Cardiac fibroblast (primary cell): ENCODE results near the gene HOXA2.

Source experiments
- DNase-seq, 2 donors: peaks; one replicate each; pipeline versions ENCODE4 v3.0.0 to v3.0.0-alpha.2; 2010; ENCODE audit warnings: low read depth in 2 of 2
- H3K4me3 ChIP-seq, 2 donors: replicated peaks in 1 of 2; 1 replicate in 1 of 2; 2 replicates in 1 of 2; pipeline ENCODE4 v1.5.1; 2011; ENCODE audit warnings: low read depth in 2 of 2, low read length in 2 of 2, mild to moderate bottlenecking in 2 of 2, moderate library complexity in 1 of 2
- TF ChIP-seq, protein P1 (sequence below): IDR thresholded peaks from one replicate; pipeline ENCODE4 v1.5.1; 2011; ENCODE audit warnings: low read depth, mild to moderate bottlenecking, low read length, inconsistent platforms

Gene HOXA2

DNA sequence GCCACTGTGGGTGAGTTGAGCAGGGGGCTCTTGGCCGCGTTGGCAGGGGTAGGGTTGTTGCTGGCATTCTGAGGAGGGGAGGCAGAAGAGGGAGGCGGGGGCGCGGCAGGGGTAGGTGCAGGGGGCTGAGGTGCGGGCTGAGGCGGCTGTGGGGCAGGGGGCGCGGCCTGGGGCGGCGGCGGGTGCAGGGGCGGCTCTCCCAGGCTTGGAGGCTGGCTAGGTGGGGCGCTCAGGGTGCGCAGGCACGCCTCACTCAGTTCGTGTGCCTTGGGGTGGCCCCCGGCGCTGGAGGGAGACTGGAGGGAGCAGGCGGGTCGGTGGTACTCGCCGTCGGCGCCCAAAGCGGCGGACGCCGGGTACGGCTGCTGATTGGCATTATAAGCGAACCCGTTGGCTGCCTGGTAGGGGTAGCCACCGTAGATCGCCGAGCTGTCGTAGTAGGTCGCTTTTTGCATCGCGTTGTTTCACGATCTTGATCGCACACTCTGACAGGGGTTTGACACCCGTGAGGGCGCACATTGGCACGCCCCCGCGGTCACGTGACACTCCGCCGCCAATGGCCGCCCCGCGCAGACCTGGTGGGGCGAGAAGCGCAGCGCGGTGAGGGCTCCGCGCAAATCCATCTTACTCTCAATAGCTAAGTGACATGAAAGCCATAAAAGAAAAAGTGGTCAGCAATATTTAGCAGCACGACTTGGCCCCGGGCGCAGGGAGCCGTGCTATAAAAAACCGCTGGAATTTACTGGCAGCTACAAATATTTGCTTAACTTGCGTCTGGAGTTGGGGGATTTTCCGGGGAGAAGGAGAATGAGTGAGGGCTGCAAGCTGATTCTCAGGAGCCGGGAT is 7.9 kb upstream of the HOXA2 start:
- TF ChIP-seq, protein P1, sequence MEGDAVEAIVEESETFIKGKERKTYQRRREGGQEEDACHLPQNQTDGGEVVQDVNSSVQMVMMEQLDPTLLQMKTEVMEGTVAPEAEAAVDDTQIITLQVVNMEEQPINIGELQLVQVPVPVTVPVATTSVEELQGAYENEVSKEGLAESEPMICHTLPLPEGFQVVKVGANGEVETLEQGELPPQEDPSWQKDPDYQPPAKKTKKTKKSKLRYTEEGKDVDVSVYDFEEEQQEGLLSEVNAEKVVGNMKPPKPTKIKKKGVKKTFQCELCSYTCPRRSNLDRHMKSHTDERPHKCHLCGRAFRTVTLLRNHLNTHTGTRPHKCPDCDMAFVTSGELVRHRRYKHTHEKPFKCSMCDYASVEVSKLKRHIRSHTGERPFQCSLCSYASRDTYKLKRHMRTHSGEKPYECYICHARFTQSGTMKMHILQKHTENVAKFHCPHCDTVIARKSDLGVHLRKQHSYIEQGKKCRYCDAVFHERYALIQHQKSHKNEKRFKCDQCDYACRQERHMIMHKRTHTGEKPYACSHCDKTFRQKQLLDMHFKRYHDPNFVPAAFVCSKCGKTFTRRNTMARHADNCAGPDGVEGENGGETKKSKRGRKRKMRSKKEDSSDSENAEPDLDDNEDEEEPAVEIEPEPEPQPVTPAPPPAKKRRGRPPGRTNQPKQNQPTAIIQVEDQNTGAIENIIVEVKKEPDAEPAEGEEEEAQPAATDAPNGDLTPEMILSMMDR = no peak
- DNase-seq = peak in 1 of 2 donors; percentile 64
- no peak overlapping the region for H3K4me3 ChIP-seq

DNA sequence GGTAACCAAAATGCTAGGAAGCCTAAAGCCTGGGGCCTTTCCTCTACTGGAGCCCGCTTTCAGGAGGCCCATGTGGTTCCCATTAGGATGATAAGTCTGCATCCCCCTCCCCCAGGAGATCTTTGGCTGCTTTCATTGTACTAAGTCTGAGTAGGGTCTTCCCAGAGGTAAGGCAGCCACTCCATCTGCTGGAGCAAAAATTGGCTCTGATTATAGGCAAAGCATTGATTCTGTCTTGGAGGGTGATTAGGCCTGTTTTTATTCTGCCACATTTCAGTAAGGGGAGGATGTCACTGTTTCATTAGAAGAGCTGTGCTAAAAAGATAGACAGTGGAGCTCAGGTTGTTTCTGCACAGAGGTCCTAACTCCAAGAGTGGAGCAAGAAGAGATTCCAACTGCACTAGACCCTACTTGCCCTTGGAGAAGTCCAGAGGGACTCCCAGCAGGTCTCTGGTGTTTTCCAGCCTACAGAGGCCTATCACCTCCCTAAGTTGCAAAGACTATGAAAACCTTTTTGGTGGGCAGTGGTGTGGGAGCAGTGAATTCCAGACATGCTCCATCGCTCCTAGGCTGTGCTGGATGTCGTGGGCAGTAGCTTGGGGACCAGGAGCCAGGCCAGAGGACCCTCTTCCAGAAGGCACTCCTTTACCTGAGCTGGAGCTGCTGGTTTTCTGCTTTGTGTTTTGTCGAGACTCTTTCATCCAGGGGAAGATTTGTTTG is 7.1 kb upstream of the HOXA2 start:
- no peak overlapping the region for H3K4me3 ChIP-seq
- no peak for DNase-seq
- TF ChIP-seq, protein P1 = no peak

DNA sequence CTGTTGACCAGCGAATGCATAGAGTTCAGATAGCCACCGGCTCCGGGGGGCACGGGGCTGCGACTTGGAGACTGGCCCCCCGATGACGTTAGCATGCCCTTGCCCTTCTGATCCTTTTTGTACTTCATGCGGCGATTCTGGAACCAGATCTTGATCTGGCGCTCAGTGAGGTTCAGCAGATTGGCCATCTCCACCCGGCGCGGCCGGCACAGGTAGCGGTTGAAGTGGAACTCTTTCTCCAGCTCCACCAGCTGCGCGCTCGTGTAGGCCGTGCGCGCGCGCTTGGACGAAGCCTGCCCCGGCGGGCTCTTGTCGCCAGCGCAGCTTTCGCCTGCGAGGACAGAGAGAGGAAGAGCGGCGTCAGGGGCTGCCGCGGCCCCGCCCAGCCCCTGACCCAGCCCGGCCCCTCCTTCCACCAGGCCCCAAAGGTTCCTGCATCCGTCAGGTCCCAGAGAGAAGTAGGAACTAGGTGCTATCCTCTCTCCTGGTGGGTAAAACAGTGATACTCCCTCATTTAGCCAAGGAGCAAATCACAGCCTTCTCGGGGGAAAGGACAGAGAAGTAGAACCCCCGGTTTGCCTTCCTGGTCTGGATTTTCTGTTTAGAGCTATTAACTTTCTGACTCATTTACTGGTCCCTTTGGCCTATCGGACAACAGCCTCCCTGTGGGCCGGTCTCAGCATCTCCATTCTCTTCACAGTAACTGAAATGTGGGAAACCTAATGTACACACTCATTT is 6.1 kb upstream of the HOXA2 start:
- TF ChIP-seq, protein P1 = no peak
- no peak for DNase-seq
- H3K4me3 ChIP-seq = no peak overlapping the region

DNA sequence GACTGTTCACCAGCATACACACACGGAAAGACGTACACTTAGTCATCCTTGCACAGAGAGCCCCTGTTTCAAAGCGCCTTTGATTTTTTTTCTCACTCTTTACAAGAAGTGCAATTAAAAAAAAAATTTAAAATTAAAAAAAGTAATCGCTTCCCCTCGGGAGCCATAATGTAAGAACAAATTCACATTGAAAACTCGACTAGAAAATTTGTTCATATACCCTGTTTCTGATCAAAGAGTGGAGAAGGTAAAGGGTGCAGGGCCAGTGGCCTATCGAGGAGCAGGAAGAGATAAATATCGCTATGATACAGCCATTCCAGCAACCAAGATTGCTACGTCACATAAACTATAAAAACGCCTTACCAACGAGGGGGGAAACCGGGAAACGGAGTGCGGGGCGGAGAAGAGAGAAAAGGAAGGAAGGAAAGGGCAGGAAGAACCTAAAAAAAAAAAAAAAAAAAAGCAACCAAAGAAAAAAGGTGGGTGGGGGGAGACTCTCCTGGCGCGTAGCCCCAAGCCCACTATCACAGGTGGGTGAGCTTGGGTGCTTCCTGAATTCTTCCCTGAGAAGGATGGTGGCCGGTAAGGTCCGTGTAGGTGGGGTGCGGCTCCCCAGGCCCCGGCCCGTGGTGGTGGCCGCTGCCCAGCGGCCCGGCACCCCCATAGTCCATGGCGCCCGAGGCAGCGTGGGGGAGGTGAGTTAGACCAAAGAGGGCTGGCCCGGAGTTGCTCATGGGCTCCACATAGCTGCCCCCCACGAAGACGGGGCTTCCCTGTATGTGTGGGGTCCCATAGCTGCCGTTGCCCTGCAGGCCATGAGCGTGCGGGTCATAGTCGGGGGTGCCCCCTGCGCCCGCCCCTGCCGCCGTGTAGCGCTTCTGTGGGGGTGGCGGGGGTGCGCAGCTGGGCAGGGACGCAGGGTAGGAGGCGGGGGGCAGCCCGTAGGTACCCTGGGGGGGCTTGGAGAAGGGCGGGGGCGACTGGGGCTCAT is 5.2 kb upstream of the HOXA2 start:
- DNase-seq = no peak

DNA sequence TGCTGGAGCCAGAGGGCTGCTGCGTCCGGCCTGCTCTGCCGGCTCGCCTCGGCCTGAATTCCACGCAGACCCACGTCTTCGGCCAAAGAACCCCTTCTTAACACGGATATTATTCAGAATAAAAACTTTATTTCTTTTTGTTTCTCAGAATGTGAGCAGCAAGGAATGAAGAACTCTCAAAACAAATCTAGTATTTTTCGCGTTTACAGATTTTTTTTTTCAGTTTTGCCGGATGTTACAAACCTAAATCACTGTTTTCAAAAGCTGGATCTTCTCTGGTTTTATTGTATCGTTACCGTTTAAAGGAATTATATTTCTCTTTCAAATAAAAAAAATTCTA is 4.4 kb upstream of the HOXA2 start:
- TF ChIP-seq, protein P1 = no peak
- H3K4me3 ChIP-seq = no peak overlapping the region
- DNase-seq = no peak

More for the DNA sequence above, 5.2 kb upstream of the HOXA2 start:
- TF ChIP-seq, protein P1 = no peak
- no peak overlapping the region for H3K4me3 ChIP-seq
